Measurements from ENCODE around the gene SNX5. TPM values are rescaled to one million over a fixed set of nuclear protein-coding genes. Genes with fewer than 3 reads are reported as not detected.

The SNX5 gene
- total and polyA plus RNA-seq, 2 of the 13 experiments (the other 11 are each of a cell fraction or from before 2014, with no cell fraction given), result 664 to 1,040 TPM

GRCh38 chr20:17966432-17967310, 1.9 kb downstream of the SNX5 start (continued):
- TF ChIP-seq ZNF407 (CRISPR knock-in tag; IDR thresholded peaks at IDR 0.05; ENCODE audit: not compliant biosample characterization) (no peak), RFXANK (CRISPR knock-in tag; IDR thresholded peaks at IDR 0.05) (no peak), ZBTB26 (CRISPR knock-in tag; IDR thresholded peaks at IDR 0.05; ENCODE audit: borderline replicate concordance) (no peak), ESRRA (CRISPR knock-in tag; IDR thresholded peaks at IDR 0.05; ENCODE audit: low read depth) (no peak), CTCF (CRISPR knock-in tag; IDR thresholded peaks at IDR 0.05) (no peak), ZNF674 (CRISPR knock-in tag; IDR thresholded peaks at IDR 0.05; ENCODE audit: low read depth) (no peak), CBX2 (IDR thresholded peaks at IDR 0.05; ENCODE audit: low read depth, low read length) (no peak), CBX2 (CRISPR knock-in tag; IDR thresholded peaks at IDR 0.05; ENCODE audit: low read depth) (no peak), RAD21 (CRISPR knock-in tag; IDR thresholded peaks at IDR 0.05) (no peak), SMYD3 (CRISPR knock-in tag; IDR thresholded peaks at IDR 0.05) (no peak), KAT7 (CRISPR knock-in tag; IDR thresholded peaks at IDR 0.05; ENCODE audit: borderline replicate concordance) (no peak), ZNF263 (CRISPR knock-in tag; IDR thresholded peaks at IDR 0.05) (no peak), KDM5B (CRISPR knock-in tag; IDR thresholded peaks at IDR 0.05; ENCODE audit: borderline replicate concordance) (no peak), ZFY (CRISPR knock-in tag; IDR thresholded peaks at IDR 0.05) (no peak; the same call in 1 of the 2 replicates), ZNF652 (CRISPR knock-in tag; IDR thresholded peaks at IDR 0.05; ENCODE audit: borderline replicate concordance, low read depth) (no peak), MBD4 (IDR thresholded peaks at IDR 0.05; ENCODE audit: borderline replicate concordance, low read length) (no peak), ZNF776 (CRISPR knock-in tag; IDR thresholded peaks at IDR 0.05) (no peak), ZFP36L1 (CRISPR knock-in tag; IDR thresholded peaks at IDR 0.05) (no peak), ZNF367 (CRISPR knock-in tag; IDR thresholded peaks at IDR 0.05; ENCODE audit: borderline replicate concordance) (no peak), ZNF558 (CRISPR knock-in tag; IDR thresholded peaks at IDR 0.05; ENCODE audit: borderline replicate concordance) (no peak)
